SJSA1 (cell line): Measurements from ENCODE around the gene ABHD5. TPM values are rescaled to one million over a fixed set of nuclear protein-coding genes. Genes with fewer than 3 reads are reported as not detected.

Experiments
- DNase-seq, 2 experiments: peaks; one replicate each; pipeline ENCODE4 v3.0.0-alpha.2; 2015 to 2020; ENCODE audit warnings: low spot score in 2 of 2, low read depth in 1 of 2
- H3K27ac ChIP-seq: fragments of 250-450 bp; sonication (Bioruptor Pico); 2 replicates; pipeline ENCODE4 v1.5.1; 2020; ENCODE audit warnings: mild to moderate bottlenecking, moderate library complexity
- H3K27me3 ChIP-seq: fragments of 250-450 bp; sonication (Bioruptor Pico); replicated peaks from 2 replicates; pipeline ENCODE4 v1.5.1; 2020; ENCODE audit warnings: mild to moderate bottlenecking, moderate library complexity
- H3K36me3 ChIP-seq: fragments of 250-450 bp; sonication (Bioruptor Pico); 2 replicates; pipeline ENCODE4 v1.5.1; 2020; ENCODE audit warnings: mild to moderate bottlenecking
- H3K4me1 ChIP-seq: fragments of 250-450 bp; sonication (Bioruptor Pico); replicated peaks from 2 replicates; pipeline ENCODE4 v1.6.1; 2021; ENCODE audit warnings: mild to moderate bottlenecking
- H3K4me3 ChIP-seq: fragments of 250-450 bp; sonication (Bioruptor Pico); 2 replicates; pipeline ENCODE4 v1.5.1; 2020; ENCODE audit warnings: mild to moderate bottlenecking
- H3K9me3 ChIP-seq: fragments of 250-450 bp; sonication (Bioruptor Pico); replicated peaks from 2 replicates; pipeline ENCODE4 v1.5.1; 2020; ENCODE audit warnings: mild to moderate bottlenecking
- total RNA-seq: library from RNA; depleted of rRNA; stranded (reverse); fragments of >200 nt; shearing (Covaris generic); gene quantifications from 2 replicates; pipeline ENCODE4 v1.2.3, GENCODE V29; 2014

ABHD5 gene
- total RNA-seq, 1 experiment from 2014 or later, result 18.6 TPM

GRCh38 chr3:43709022-43709421, 18.3 kb downstream of the ABHD5 start:
- no peaks in the 10 kb centered on the region for H3K27me3 ChIP-seq
- H3K4me3 ChIP-seq, result no peak overlapping the region
- H3K36me3 ChIP-seq, result peaks cover 9% of the 10 kb centered on the region; the same call in 1 of the 2 replicates
- no peak for DNase-seq
- H3K4me1 ChIP-seq, result peaks cover 12% of the 10 kb centered on the region
- no peak overlapping the region for H3K27ac ChIP-seq
- H3K9me3 ChIP-seq, result no peaks in the 10 kb centered on the region

GRCh38 chr3:43710607-43711006, 19.9 kb downstream of the ABHD5 start:
- Histone ChIP-seq H3K27me3 (no peaks in the 10 kb centered on the region), H3K27ac (no peak overlapping the region), H3K9me3 (no peaks in the 10 kb centered on the region), H3K36me3 (peaks cover 9% of the 10 kb centered on the region; the same call in 1 of the 2 replicates), H3K4me1 (peaks cover 12% of the 10 kb centered on the region), H3K4me3 (no peak overlapping the region)
- no peak for DNase-seq

- no peaks in the 10 kb centered on the region for H3K4me1 ChIP-seq
- no peaks in the 10 kb centered on the region for H3K27me3 ChIP-seq
- no peaks in the 10 kb centered on the region for H3K36me3 ChIP-seq
- no peak overlapping the region for H3K4me3 ChIP-seq
- DNase-seq, result no peak
- no peaks in the 10 kb centered on the region for H3K9me3 ChIP-seq
- no peak overlapping the region for H3K27ac ChIP-seq
Measured at GRCh38 chr3:43718296-43718695, 27.6 kb downstream of the ABHD5 start.

- DNase-seq, result no peak
- H3K9me3 ChIP-seq, result no peaks in the 10 kb centered on the region
- H3K27me3 ChIP-seq, result no peaks in the 10 kb centered on the region
- no peak overlapping the region for H3K27ac ChIP-seq
- H3K4me3 ChIP-seq, result no peak overlapping the region
- no peaks in the 10 kb centered on the region for H3K36me3 ChIP-seq
- H3K4me1 ChIP-seq, result no peaks in the 10 kb centered on the region
Measured at GRCh38 chr3:43723121-43723734, 32.5 kb downstream of the ABHD5 start.

GRCh38 chr3:43726521-43726920, 35.8 kb downstream of the ABHD5 start:
- Histone ChIP-seq H3K4me3 (no peak overlapping the region), H3K4me1 (no peaks in the 10 kb centered on the region), H3K27ac (no peak overlapping the region), H3K9me3 (no peaks in the 10 kb centered on the region), H3K27me3 (no peaks in the 10 kb centered on the region), H3K36me3 (no peaks in the 10 kb centered on the region)
- no peak for DNase-seq

- no peak for DNase-seq
- Histone ChIP-seq H3K27me3 (no peaks in the 10 kb centered on the region), H3K27ac (no peak overlapping the region), H3K4me1 (no peaks in the 10 kb centered on the region), H3K4me3 (no peak overlapping the region), H3K36me3 (no peaks in the 10 kb centered on the region), H3K9me3 (no peaks in the 10 kb centered on the region)
Measured at GRCh38 chr3:43727930-43728329, 37.2 kb downstream of the ABHD5 start.

GRCh38 chr3:43728476-43728875, 37.7 kb downstream of the ABHD5 start:
- no peaks in the 10 kb centered on the region for H3K9me3 ChIP-seq
- H3K4me1 ChIP-seq, result peaks cover 4% of the 10 kb centered on the region; the same call in 1 of the 2 replicates
- H3K4me3 ChIP-seq, result no peak overlapping the region
- no peak for DNase-seq
- no peaks in the 10 kb centered on the region for H3K36me3 ChIP-seq
- no peak overlapping the region for H3K27ac ChIP-seq
- H3K27me3 ChIP-seq, result no peaks in the 10 kb centered on the region

GRCh38 chr3:43728947-43729346, 38.2 kb downstream of the ABHD5 start:
- Histone ChIP-seq H3K9me3 (no peaks in the 10 kb centered on the region), H3K4me1 (peaks cover 6% of the 10 kb centered on the region; the same call in 1 of the 2 replicates), H3K27me3 (no peaks in the 10 kb centered on the region), H3K27ac (no peak overlapping the region), H3K4me3 (no peak overlapping the region), H3K36me3 (no peaks in the 10 kb centered on the region)
- no peak for DNase-seq

GRCh38 chr3:43729707-43730414, 39.1 kb downstream of the ABHD5 start:
- Histone ChIP-seq H3K4me1 (peaks cover 6% of the 10 kb centered on the region; the same call in 1 of the 2 replicates), H3K27ac (no peak overlapping the region), H3K27me3 (no peaks in the 10 kb centered on the region), H3K4me3 (no peak overlapping the region), H3K9me3 (no peaks in the 10 kb centered on the region), H3K36me3 (no peaks in the 10 kb centered on the region)
- DNase-seq, result no peak

- DNase-seq, result no peak
- Histone ChIP-seq H3K9me3 (no peaks in the 10 kb centered on the region), H3K36me3 (no peaks in the 10 kb centered on the region), H3K4me3 (no peak overlapping the region), H3K27ac (no peak overlapping the region), H3K27me3 (no peaks in the 10 kb centered on the region), H3K4me1 (peaks cover 6% of the 10 kb centered on the region; the same call in 1 of the 2 replicates)
Measured at GRCh38 chr3:43732747-43733425, 42.1 kb downstream of the ABHD5 start.

- H3K4me3 ChIP-seq, result no peak overlapping the region
- no peaks in the 10 kb centered on the region for H3K9me3 ChIP-seq
- H3K27me3 ChIP-seq, result no peaks in the 10 kb centered on the region
- no peak overlapping the region for H3K27ac ChIP-seq
- H3K4me1 ChIP-seq, result peaks cover 9% of the 10 kb centered on the region; the same call in 1 of the 2 replicates
- H3K36me3 ChIP-seq, result no peaks in the 10 kb centered on the region
- no peak for DNase-seq
Measured at GRCh38 chr3:43733459-43734384, 43.0 kb downstream of the ABHD5 start.

GRCh38 chr3:43734685-43735084, 43.9 kb downstream of the ABHD5 start:
- H3K36me3 ChIP-seq, result no peaks in the 10 kb centered on the region

GRCh38 chr3:43735618-43736017, 44.9 kb downstream of the ABHD5 start:
- Histone ChIP-seq H3K27ac (no peak overlapping the region), H3K27me3 (no peaks in the 10 kb centered on the region), H3K4me1 (peaks cover 9% of the 10 kb centered on the region; the same call in 1 of the 2 replicates), H3K36me3 (no peaks in the 10 kb centered on the region), H3K4me3 (no peak overlapping the region), H3K9me3 (no peaks in the 10 kb centered on the region)
- DNase-seq, result no peak

More at GRCh38 chr3:43734685-43735084, 43.9 kb downstream of the ABHD5 start:
- Histone ChIP-seq H3K27ac (no peak overlapping the region), H3K9me3 (no peaks in the 10 kb centered on the region), H3K27me3 (no peaks in the 10 kb centered on the region), H3K4me1 (peaks cover 9% of the 10 kb centered on the region; the same call in 1 of the 2 replicates), H3K4me3 (no peak overlapping the region)
- DNase-seq, result no peak
